Activated naive CD4-positive, alpha-beta T cell treated with anti-CD3 and anti-CD28 coated beads, Interleukin-2, amount 50 U/mL, for 24 hours (primary cell): ENCODE data around the gene AMER2.
"Not testable (repeated sequence)": the region's sequence is repeated elsewhere in the genome, so short reads cannot be mapped to it uniquely, and the experiment has no call there.

ENCODE experiments used
- H3K27ac Mint-ChIP-seq: one replicate; pipeline ENCODE4 v1.8.0; 2021; ENCODE audit warnings: mild to moderate bottlenecking, mixed read lengths
- H3K27me3 Mint-ChIP-seq: one replicate; pipeline ENCODE4 v1.8.0; 2021; ENCODE audit warnings: mixed read lengths
- H3K36me3 Mint-ChIP-seq: one replicate; pipeline ENCODE4 v1.8.0; 2021; ENCODE audit warnings: mixed read lengths
- H3K4me1 Mint-ChIP-seq: one replicate; pipeline ENCODE4 v1.8.0; 2021; ENCODE audit warnings: mixed read lengths
- H3K4me3 Mint-ChIP-seq: one replicate; pipeline ENCODE4 v1.8.0; 2021; ENCODE audit warnings: mild to moderate bottlenecking, mixed read lengths
- H3K9me3 Mint-ChIP-seq: one replicate; pipeline ENCODE4 v1.8.0; 2021; ENCODE audit warnings: mixed read lengths

AMER2 gene

GRCh38 chr13:25171170-25171516 lies 945 bp downstream of the AMER2 start:
- peak overlapping the region; percentile 51 for H3K4me3 Mint-ChIP-seq
- H3K36me3 Mint-ChIP-seq: no peaks in the 10 kb centered on the region
- peaks cover 11% of the 10 kb centered on the region for H3K4me1 Mint-ChIP-seq
- peaks cover 38% of the 10 kb centered on the region for H3K27me3 Mint-ChIP-seq
- no peaks in the 10 kb centered on the region for H3K9me3 Mint-ChIP-seq
- no peak overlapping the region for H3K27ac Mint-ChIP-seq

GRCh38 chr13:25170554-25171111 lies 1.5 kb downstream of the AMER2 start:
- H3K4me1 Mint-ChIP-seq: peaks cover 11% of the 10 kb centered on the region
- H3K27ac Mint-ChIP-seq: no peak overlapping the region
- H3K4me3 Mint-ChIP-seq: no peak overlapping the region
- H3K36me3 Mint-ChIP-seq: no peaks in the 10 kb centered on the region
- H3K27me3 Mint-ChIP-seq: peaks cover 38% of the 10 kb centered on the region
- no peaks in the 10 kb centered on the region for H3K9me3 Mint-ChIP-seq

- no peak overlapping the region for H3K27ac Mint-ChIP-seq
- no peaks in the 10 kb centered on the region for H3K9me3 Mint-ChIP-seq
- H3K27me3 Mint-ChIP-seq: peaks cover 38% of the 10 kb centered on the region
- no peaks in the 10 kb centered on the region for H3K36me3 Mint-ChIP-seq
- no peak overlapping the region for H3K4me3 Mint-ChIP-seq
- peaks cover 11% of the 10 kb centered on the region for H3K4me1 Mint-ChIP-seq
Observed at GRCh38 chr13:25169951-25170553, 2.0 kb downstream of the AMER2 start.

- no peak overlapping the region for H3K27ac Mint-ChIP-seq
- no peak overlapping the region for H3K4me3 Mint-ChIP-seq
- no peaks in the 10 kb centered on the region for H3K36me3 Mint-ChIP-seq
- peaks cover 37% of the 10 kb centered on the region for H3K27me3 Mint-ChIP-seq
- H3K9me3 Mint-ChIP-seq: no peaks in the 10 kb centered on the region
- H3K4me1 Mint-ChIP-seq: peaks cover 11% of the 10 kb centered on the region
Observed at GRCh38 chr13:25169356-25169755, 2.7 kb downstream of the AMER2 start.

- Mint-ChIP-seq H3K27me3 (peaks cover 36% of the 10 kb centered on the region), H3K4me1 (peaks cover 11% of the 10 kb centered on the region), H3K9me3 (no peaks in the 10 kb centered on the region), H3K36me3 (no peaks in the 10 kb centered on the region), H3K27ac (no peak overlapping the region), H3K4me3 (no peak overlapping the region)
Observed at GRCh38 chr13:25168790-25169189, 3.3 kb downstream of the AMER2 start.

GRCh38 chr13:25167382-25168174 lies 4.5 kb downstream of the AMER2 start:
- Mint-ChIP-seq H3K4me1 (peaks cover 11% of the 10 kb centered on the region), H3K4me3 (no peak overlapping the region), H3K27ac (no peak overlapping the region), H3K36me3 (no peaks in the 10 kb centered on the region), H3K27me3 (peaks cover 28% of the 10 kb centered on the region), H3K9me3 (no peaks in the 10 kb centered on the region)

GRCh38 chr13:25166306-25166705 lies 5.8 kb downstream of the AMER2 start:
- Mint-ChIP-seq H3K27me3 (peaks cover 22% of the 10 kb centered on the region), H3K4me1 (peaks cover 3% of the 10 kb centered on the region), H3K4me3 (no peak overlapping the region), H3K27ac (no peak overlapping the region), H3K9me3 (no peaks in the 10 kb centered on the region), H3K36me3 (no peaks in the 10 kb centered on the region)

- Mint-ChIP-seq H3K4me3 (no peak overlapping the region), H3K9me3 (no peaks in the 10 kb centered on the region), H3K4me1 (no peaks in the 10 kb centered on the region), H3K27ac (no peak overlapping the region), H3K36me3 (no peaks in the 10 kb centered on the region), H3K27me3 (peaks cover 20% of the 10 kb centered on the region)
Observed at GRCh38 chr13:25165663-25166062, 6.4 kb downstream of the AMER2 start.

- peaks cover 18% of the 10 kb centered on the region for H3K27me3 Mint-ChIP-seq
Observed at GRCh38 chr13:25165163-25165562, 6.9 kb downstream of the AMER2 start.

GRCh38 chr13:25157681-25158080 lies 14.4 kb downstream of the AMER2 start:
- H3K27ac Mint-ChIP-seq: no peak overlapping the region
- H3K4me1 Mint-ChIP-seq: no peaks in the 10 kb centered on the region
- peaks cover 5% of the 10 kb centered on the region for H3K27me3 Mint-ChIP-seq
- H3K36me3 Mint-ChIP-seq: no peaks in the 10 kb centered on the region
- H3K9me3 Mint-ChIP-seq: no peaks in the 10 kb centered on the region
- H3K4me3 Mint-ChIP-seq: no peak overlapping the region

More at GRCh38 chr13:25165163-25165562, 6.9 kb downstream of the AMER2 start:
- H3K4me1 Mint-ChIP-seq, H3K36me3 Mint-ChIP-seq, H3K9me3 Mint-ChIP-seq, H3K4me3 Mint-ChIP-seq, H3K27ac Mint-ChIP-seq: not testable (repeated sequence)

GRCh38 chr13:25153736-25154135 lies 18.4 kb downstream of the AMER2 start:
- H3K4me1 Mint-ChIP-seq: no peaks in the 10 kb centered on the region
- no peak overlapping the region for H3K4me3 Mint-ChIP-seq
- H3K9me3 Mint-ChIP-seq: no peaks in the 10 kb centered on the region
- peaks cover 7% of the 10 kb centered on the region for H3K27me3 Mint-ChIP-seq
- H3K36me3 Mint-ChIP-seq: no peaks in the 10 kb centered on the region
- H3K27ac Mint-ChIP-seq: no peak overlapping the region

GRCh38 chr13:25151626-25152195 lies 20.4 kb downstream of the AMER2 start:
- Mint-ChIP-seq H3K4me1 (no peaks in the 10 kb centered on the region), H3K36me3 (no peaks in the 10 kb centered on the region), H3K27ac (no peak overlapping the region), H3K9me3 (no peaks in the 10 kb centered on the region), H3K27me3 (peaks cover 7% of the 10 kb centered on the region), H3K4me3 (no peak overlapping the region)

- Mint-ChIP-seq H3K4me3 (no peak overlapping the region), H3K9me3 (no peaks in the 10 kb centered on the region), H3K27me3 (peaks cover 7% of the 10 kb centered on the region), H3K27ac (no peak overlapping the region), H3K4me1 (no peaks in the 10 kb centered on the region), H3K36me3 (no peaks in the 10 kb centered on the region)
Observed at GRCh38 chr13:25149711-25150110, 22.4 kb downstream of the AMER2 start.

GRCh38 chr13:25148402-25148771 lies 23.7 kb downstream of the AMER2 start:
- Mint-ChIP-seq H3K9me3 (no peaks in the 10 kb centered on the region), H3K4me3 (no peak overlapping the region), H3K4me1 (no peaks in the 10 kb centered on the region), H3K27ac (no peak overlapping the region), H3K36me3 (no peaks in the 10 kb centered on the region), H3K27me3 (peaks cover 7% of the 10 kb centered on the region)

- no peak overlapping the region for H3K4me3 Mint-ChIP-seq
- no peaks in the 10 kb centered on the region for H3K4me1 Mint-ChIP-seq
- H3K36me3 Mint-ChIP-seq: no peaks in the 10 kb centered on the region
- no peaks in the 10 kb centered on the region for H3K9me3 Mint-ChIP-seq
- peaks cover 9% of the 10 kb centered on the region for H3K27me3 Mint-ChIP-seq
- H3K27ac Mint-ChIP-seq: no peak overlapping the region
Observed at GRCh38 chr13:25147638-25148401, 24.3 kb downstream of the AMER2 start.
